ENCODE measurements around the gene EYA4.

Gene EYA4

GRCh38 chr6:133315811-133316210 is 74.7 kb downstream of the EYA4 start:
- H3K36me3 ChIP-seq (replicated peaks) = no peaks in the 10 kb centered on the region
- in situ Hi-C loops (cut with MboI; ENCODE audit: low sequenced_read_pairs) = no loop called here
- H3K27me3 ChIP-seq (ENCODE audit: low read depth) = no peaks in the 10 kb centered on the region; the same call in 1 of the 2 replicates
- H3K4me3 ChIP-seq = no peak overlapping the region
- no peaks in the 10 kb centered on the region for H3K9me3 ChIP-seq
- no peak for DNase-seq (ENCODE audit: low spot score in 2 of 2)
- peaks cover 2% of the 10 kb centered on the region; the same call in 1 of the 2 replicates for H3K4me1 ChIP-seq

- Histone ChIP-seq H3K4me3 (no peak overlapping the region), H3K9me3 (no peaks in the 10 kb centered on the region), H3K36me3 (replicated peaks) (no peaks in the 10 kb centered on the region), H3K27me3 (ENCODE audit: low read depth) (no peaks in the 10 kb centered on the region; the same call in 1 of the 2 replicates), H3K4me1 (peaks cover 2% of the 10 kb centered on the region; the same call in 1 of the 2 replicates)
- in situ Hi-C loops (cut with MboI; ENCODE audit: low sequenced_read_pairs) = no loop called here
- DNase-seq (ENCODE audit: low spot score in 2 of 2) = no peak
These were observed 76.5 kb downstream of the EYA4 start for GRCh38 chr6:133317704-133318103.

GRCh38 chr6:133326584-133326983 is 85.4 kb downstream of the EYA4 start:
- in situ Hi-C loops (cut with MboI; ENCODE audit: low sequenced_read_pairs) = no loop called here
- no peak for DNase-seq (ENCODE audit: low spot score in 2 of 2)

GRCh38 chr6:133333852-133334251 is 92.7 kb downstream of the EYA4 start:
- in situ Hi-C loops (cut with MboI; ENCODE audit: low sequenced_read_pairs) = no loop called here
- no peaks in the 10 kb centered on the region for H3K27me3 ChIP-seq (ENCODE audit: low read depth)
- H3K4me1 ChIP-seq = 0 out of 2 replicates have a peak, but pooled peaks cover 4% of the 10 kb centered on the region
- H3K9me3 ChIP-seq = no peaks in the 10 kb centered on the region
- H3K36me3 ChIP-seq (replicated peaks) = no peaks in the 10 kb centered on the region
- no peak overlapping the region for H3K4me3 ChIP-seq
- DNase-seq (ENCODE audit: low spot score in 2 of 2) = no peak

More at GRCh38 chr6:133326584-133326983, 85.4 kb downstream of the EYA4 start:
- H3K4me3 ChIP-seq = no peak overlapping the region
- no peaks in the 10 kb centered on the region for H3K36me3 ChIP-seq (replicated peaks)
- H3K27me3 ChIP-seq (ENCODE audit: low read depth) = no peaks in the 10 kb centered on the region
- H3K9me3 ChIP-seq = no peaks in the 10 kb centered on the region
- H3K4me1 ChIP-seq = 0 out of 2 replicates have a peak, but pooled peaks cover 4% of the 10 kb centered on the region

GRCh38 chr6:133337308-133337707 is 96.2 kb downstream of the EYA4 start:
- Histone ChIP-seq H3K4me3 (no peak overlapping the region), H3K4me1 (peaks cover 7% of the 10 kb centered on the region), H3K36me3 (replicated peaks) (no peaks in the 10 kb centered on the region), H3K27me3 (ENCODE audit: low read depth) (no peaks in the 10 kb centered on the region), H3K9me3 (no peaks in the 10 kb centered on the region)
- no peak for DNase-seq (ENCODE audit: low spot score in 2 of 2)
- in situ Hi-C loops (cut with MboI; ENCODE audit: low sequenced_read_pairs) = no loop called here

- Histone ChIP-seq H3K9me3 (no peaks in the 10 kb centered on the region), H3K4me1 (peaks cover 10% of the 10 kb centered on the region), H3K36me3 (replicated peaks) (no peaks in the 10 kb centered on the region), H3K27me3 (ENCODE audit: low read depth) (no peaks in the 10 kb centered on the region), H3K4me3 (no peak overlapping the region)
- DNase-seq (ENCODE audit: low spot score in 2 of 2) = no peak
- in situ Hi-C loops (cut with MboI; ENCODE audit: low sequenced_read_pairs) = no loop called here
These were observed 98.6 kb downstream of the EYA4 start for GRCh38 chr6:133339543-133340384.

- in situ Hi-C loops (cut with MboI; ENCODE audit: low sequenced_read_pairs) = no loop called here
- DNase-seq (ENCODE audit: low spot score in 2 of 2) = no peak
- H3K27me3 ChIP-seq (ENCODE audit: low read depth) = no peaks in the 10 kb centered on the region
- no peaks in the 10 kb centered on the region for H3K36me3 ChIP-seq (replicated peaks)
- H3K9me3 ChIP-seq = no peaks in the 10 kb centered on the region
- H3K4me3 ChIP-seq = no peak overlapping the region
- peaks cover 10% of the 10 kb centered on the region for H3K4me1 ChIP-seq
These were observed 99.4 kb downstream of the EYA4 start for GRCh38 chr6:133340557-133340956.

- H3K27me3 ChIP-seq (ENCODE audit: low read depth) = no peaks in the 10 kb centered on the region
- no peaks in the 10 kb centered on the region for H3K9me3 ChIP-seq
- peaks cover 10% of the 10 kb centered on the region for H3K4me1 ChIP-seq
- no peak overlapping the region for H3K4me3 ChIP-seq
- in situ Hi-C loops (cut with MboI; ENCODE audit: low sequenced_read_pairs) = no loop called here
- H3K36me3 ChIP-seq (replicated peaks) = no peaks in the 10 kb centered on the region
- DNase-seq (ENCODE audit: low spot score in 2 of 2) = no peak
These were observed 100.5 kb downstream of the EYA4 start for GRCh38 chr6:133341607-133342158.

GRCh38 chr6:133343220-133343619 is 102.1 kb downstream of the EYA4 start:
- DNase-seq (ENCODE audit: low spot score in 2 of 2) = no peak
- Histone ChIP-seq H3K36me3 (replicated peaks) (no peaks in the 10 kb centered on the region), H3K4me1 (peaks cover 10% of the 10 kb centered on the region), H3K27me3 (ENCODE audit: low read depth) (no peaks in the 10 kb centered on the region), H3K9me3 (no peaks in the 10 kb centered on the region), H3K4me3 (no peak overlapping the region)
- in situ Hi-C loops (cut with MboI; ENCODE audit: low sequenced_read_pairs) = no loop called here

- Histone ChIP-seq H3K4me3 (no peak overlapping the region), H3K36me3 (replicated peaks) (no peaks in the 10 kb centered on the region), H3K27me3 (ENCODE audit: low read depth) (no peaks in the 10 kb centered on the region), H3K4me1 (no peaks in the 10 kb centered on the region), H3K9me3 (no peaks in the 10 kb centered on the region)
- DNase-seq (ENCODE audit: low spot score in 2 of 2) = no peak
- in situ Hi-C loops (cut with MboI; ENCODE audit: low sequenced_read_pairs) = no loop called here
These were observed 107.7 kb downstream of the EYA4 start for GRCh38 chr6:133348846-133349245.

- in situ Hi-C loops (cut with MboI; ENCODE audit: low sequenced_read_pairs) = no loop called here
- Histone ChIP-seq H3K4me3 (no peak overlapping the region), H3K27me3 (ENCODE audit: low read depth) (no peaks in the 10 kb centered on the region), H3K36me3 (replicated peaks) (no peaks in the 10 kb centered on the region), H3K4me1 (no peaks in the 10 kb centered on the region), H3K9me3 (no peaks in the 10 kb centered on the region)
- no peak for DNase-seq (ENCODE audit: low spot score in 2 of 2)
These were observed 109.8 kb downstream of the EYA4 start for GRCh38 chr6:133350928-133351327.

GRCh38 chr6:133352046-133352445 is 110.9 kb downstream of the EYA4 start:
- no peak overlapping the region for H3K4me3 ChIP-seq
- no peaks in the 10 kb centered on the region for H3K4me1 ChIP-seq
- no peaks in the 10 kb centered on the region for H3K36me3 ChIP-seq (replicated peaks)
- H3K9me3 ChIP-seq = no peaks in the 10 kb centered on the region
- H3K27me3 ChIP-seq (ENCODE audit: low read depth) = no peaks in the 10 kb centered on the region
- in situ Hi-C loops (cut with MboI; ENCODE audit: low sequenced_read_pairs) = no loop called here
- DNase-seq (ENCODE audit: low spot score in 2 of 2) = no peak

GRCh38 chr6:133353061-133353460 is 111.9 kb downstream of the EYA4 start:
- Histone ChIP-seq H3K27me3 (ENCODE audit: low read depth) (no peaks in the 10 kb centered on the region), H3K9me3 (no peaks in the 10 kb centered on the region), H3K4me1 (no peaks in the 10 kb centered on the region), H3K36me3 (replicated peaks) (no peaks in the 10 kb centered on the region), H3K4me3 (no peak overlapping the region)
- in situ Hi-C loops (cut with MboI; ENCODE audit: low sequenced_read_pairs) = no loop called here
- no peak for DNase-seq (ENCODE audit: low spot score in 2 of 2)

GRCh38 chr6:133355922-133356321 is 114.8 kb downstream of the EYA4 start:
- Histone ChIP-seq H3K36me3 (replicated peaks) (no peaks in the 10 kb centered on the region), H3K27me3 (ENCODE audit: low read depth) (no peaks in the 10 kb centered on the region), H3K9me3 (no peaks in the 10 kb centered on the region), H3K4me3 (no peak overlapping the region), H3K4me1 (peaks cover 6% of the 10 kb centered on the region; the same call in 1 of the 2 replicates)
- no peak for DNase-seq (ENCODE audit: low spot score in 2 of 2)
- in situ Hi-C loops (cut with MboI; ENCODE audit: low sequenced_read_pairs) = no loop called here
